SH-SY5Y (cell line): Measurements from ENCODE around the gene GSTP1.

Experiments used
- GATA2 ChIP-seq: IDR thresholded peaks from 2 replicates; pipeline ENCODE4 v1.6.1; 2011; ENCODE audit warnings: mild to moderate bottlenecking, low read depth, low read length
- GATA3 ChIP-seq: IDR thresholded peaks from 2 replicates; pipeline ENCODE4 v1.6.1; 2011; ENCODE audit warnings: low read depth, mild to moderate bottlenecking, low read length, moderate library complexity

The GSTP1 gene

DNA sequence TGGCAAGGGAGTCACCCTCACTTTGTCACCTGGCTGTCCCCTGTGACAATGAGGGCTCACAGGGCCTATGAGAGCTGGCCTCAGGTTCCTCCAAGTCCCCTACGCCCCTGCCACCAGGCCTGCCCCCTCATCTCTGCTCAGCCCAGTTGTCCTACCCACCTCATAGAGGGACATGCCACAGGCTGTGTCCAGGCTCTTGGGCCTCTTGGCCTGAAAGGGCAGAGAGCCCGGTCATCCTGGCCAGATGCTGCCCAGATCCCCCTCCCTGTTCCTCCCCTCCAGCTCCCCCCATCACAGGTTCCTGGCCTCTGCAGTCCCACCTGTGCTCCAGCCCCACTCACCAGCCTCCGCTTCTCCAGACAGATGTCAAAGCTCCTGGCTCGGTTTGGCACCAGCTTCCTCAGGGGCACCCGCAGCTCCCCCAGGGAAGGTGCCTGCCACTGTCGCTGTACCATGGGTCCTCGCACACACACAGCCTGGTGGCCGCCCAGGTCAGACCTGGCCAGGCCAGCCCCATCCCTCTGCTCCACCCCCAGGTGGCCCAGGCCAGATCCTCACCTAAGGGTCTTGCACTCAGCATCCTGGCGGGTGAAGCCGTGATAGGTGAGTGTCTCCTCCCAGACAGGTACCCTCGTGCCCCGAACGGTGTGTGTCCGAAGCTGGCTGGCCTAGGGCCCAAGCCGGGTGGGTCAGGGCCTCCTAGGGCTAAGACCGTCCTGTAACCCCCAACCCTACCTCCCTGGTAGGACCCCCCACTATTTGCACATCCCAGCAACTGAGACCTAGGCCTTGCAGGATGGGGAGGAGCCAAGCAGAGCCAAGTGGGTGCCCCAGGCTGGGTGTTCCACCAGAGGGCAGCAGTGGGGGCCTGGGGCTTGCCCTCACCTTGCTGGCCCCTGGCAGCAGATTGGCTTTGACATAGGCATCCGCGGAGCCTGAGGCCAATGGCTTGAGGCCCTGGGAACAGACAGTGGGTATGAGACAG lies 31.4 kb downstream of the GSTP1 start:
- no peak for TF ChIP-seq GATA3
- TF ChIP-seq GATA2 = no peak

- TF ChIP-seq GATA3 (no peak), GATA2 (no peak)
These were observed 32.3 kb downstream of the GSTP1 start for GRCh38 chr11:67615728-67616430.

- no peak for TF ChIP-seq GATA2
- TF ChIP-seq GATA3 = no peak
These were observed 33.0 kb downstream of the GSTP1 start for GRCh38 chr11:67616431-67617242.

- no peak for TF ChIP-seq GATA3
- no peak for TF ChIP-seq GATA2
These were observed 33.8 kb downstream of the GSTP1 start for GRCh38 chr11:67617243-67617953.

DNA sequence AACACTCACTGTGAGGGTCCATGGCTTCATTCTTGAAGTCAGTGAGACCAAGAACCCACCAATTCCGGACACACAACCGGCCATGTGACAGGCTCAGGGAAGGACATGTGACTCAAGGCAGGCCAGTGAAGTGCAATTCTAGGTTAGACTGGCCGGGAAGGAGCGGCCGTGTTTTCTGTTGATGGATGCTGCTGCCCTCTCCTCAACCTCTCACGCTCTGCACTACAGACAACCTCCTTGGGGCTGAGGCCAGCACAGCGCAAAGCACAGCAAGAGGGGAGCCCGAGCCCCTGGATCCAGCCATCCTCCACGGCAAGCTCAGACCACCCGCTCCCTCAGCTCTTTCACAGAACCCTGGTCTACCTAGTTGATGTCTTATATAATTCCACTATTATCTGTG lies 43.4 kb downstream of the GSTP1 start:
- TF ChIP-seq GATA2 (no peak), GATA3 (no peak)

DNA sequence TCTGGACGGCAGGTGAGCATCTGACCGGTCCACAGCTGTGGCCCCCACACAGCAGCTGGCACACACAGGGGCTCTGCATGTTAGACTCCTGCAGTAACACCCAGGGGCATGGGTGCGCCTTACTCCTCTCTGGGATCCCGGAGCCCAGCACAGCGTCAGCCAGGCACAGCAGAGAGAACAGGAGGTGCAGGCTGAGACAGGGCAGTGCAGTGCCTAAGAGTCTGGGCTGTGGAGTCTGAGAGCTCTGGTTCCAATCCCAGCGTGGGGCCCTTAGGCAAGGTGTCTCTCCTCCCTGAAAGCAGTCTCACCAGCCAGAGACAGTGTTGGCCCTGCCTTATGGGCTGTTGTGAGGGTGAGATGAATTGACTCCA lies 43.8 kb downstream of the GSTP1 start:
- TF ChIP-seq GATA2 = no peak
- no peak for TF ChIP-seq GATA3

DNA sequence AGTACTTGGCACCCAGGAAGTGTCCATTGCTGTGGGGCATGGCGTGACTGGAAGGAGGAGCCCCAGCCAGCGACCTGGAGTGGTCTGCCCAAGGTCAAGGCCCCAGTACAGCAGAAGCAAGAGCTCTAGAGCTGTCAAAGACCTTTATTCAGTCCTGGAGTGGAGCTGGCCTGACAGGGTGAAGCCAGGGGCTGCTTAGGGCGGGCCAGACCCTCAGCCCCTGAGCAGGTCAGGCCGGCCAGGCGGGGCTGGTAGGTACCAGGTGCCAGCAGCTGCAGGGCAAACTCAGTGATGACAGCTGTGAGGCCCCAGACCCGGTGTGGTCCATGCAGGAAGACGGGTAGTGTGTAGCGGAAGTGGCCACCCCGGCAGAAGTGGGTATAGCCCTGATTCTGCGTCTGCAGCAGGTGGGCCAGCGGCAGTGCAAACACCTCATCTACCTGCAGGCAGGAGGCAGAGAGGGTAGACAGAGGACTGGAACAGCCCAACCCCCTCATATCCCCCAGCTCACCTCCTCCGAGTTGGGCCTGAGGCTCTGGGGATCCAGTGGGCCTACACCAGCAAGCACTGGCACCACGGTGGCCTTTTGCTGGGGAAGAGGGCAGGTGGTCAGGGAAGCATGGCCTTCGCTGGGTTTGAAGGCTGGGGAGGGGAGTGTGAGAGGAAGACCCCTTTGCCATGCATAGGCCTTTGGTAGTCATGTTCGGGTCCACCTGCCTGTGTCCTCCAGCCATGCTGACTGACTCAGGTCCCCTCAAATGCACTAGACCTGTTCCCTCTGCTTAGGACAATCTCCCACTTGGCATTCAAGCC lies 44.4 kb downstream of the GSTP1 start:
- TF ChIP-seq GATA2 = no peak
- TF ChIP-seq GATA3 = no peak

GRCh38 chr11:67628710-67629385 lies 45.2 kb downstream of the GSTP1 start:
- TF ChIP-seq GATA2 (no peak), GATA3 (no peak)

DNA sequence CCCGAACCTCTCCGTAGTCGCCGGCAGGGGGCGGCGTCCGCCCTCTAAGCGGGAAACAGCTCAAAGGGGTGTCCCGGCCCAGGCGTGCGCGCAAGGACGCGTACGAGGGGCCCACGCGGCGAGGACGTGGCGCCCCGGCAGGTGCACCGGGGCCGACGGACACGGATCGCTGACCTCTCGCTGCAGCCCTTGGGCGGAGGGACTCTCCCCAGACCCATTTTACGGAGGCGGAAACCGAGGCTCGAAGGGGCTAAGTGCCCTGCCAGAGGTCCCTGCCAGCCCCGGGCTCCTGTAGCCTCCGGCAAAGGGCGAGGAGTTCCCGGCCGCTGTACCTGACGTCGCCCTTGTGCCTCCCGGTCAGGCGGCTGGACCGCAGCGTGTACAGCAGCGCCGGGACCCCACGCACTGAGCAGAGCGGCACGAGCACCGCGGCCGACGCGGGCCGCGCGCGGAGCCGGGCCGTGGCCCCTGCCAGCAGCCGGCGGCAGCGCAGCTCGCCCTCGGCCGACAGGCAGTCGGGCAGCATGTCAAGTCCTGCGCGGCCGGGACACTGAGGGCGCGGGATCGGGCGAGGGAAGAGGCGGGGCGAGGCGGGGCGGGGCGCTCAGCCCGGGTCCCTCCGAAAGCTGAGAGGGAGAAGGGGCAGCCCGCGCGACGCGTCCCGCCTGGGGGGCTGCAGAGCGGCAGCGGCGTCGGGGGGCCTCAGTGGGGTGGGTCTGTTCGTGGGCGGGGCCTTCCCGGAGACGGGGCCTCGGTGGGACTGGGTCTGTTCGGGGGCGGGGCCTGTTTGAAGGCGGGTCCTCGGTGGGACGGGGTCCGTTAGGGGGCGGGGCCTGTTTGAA lies 46.0 kb downstream of the GSTP1 start, which contains the start of gene NUDT8:
Gene NUDT8 (minus strand): TSS at position 552 of the 842 bp plus-strand sequence. CDS start 26 bp downstream, at position 526.
- TF ChIP-seq GATA3 (no peak), GATA2 (no peak)

DNA sequence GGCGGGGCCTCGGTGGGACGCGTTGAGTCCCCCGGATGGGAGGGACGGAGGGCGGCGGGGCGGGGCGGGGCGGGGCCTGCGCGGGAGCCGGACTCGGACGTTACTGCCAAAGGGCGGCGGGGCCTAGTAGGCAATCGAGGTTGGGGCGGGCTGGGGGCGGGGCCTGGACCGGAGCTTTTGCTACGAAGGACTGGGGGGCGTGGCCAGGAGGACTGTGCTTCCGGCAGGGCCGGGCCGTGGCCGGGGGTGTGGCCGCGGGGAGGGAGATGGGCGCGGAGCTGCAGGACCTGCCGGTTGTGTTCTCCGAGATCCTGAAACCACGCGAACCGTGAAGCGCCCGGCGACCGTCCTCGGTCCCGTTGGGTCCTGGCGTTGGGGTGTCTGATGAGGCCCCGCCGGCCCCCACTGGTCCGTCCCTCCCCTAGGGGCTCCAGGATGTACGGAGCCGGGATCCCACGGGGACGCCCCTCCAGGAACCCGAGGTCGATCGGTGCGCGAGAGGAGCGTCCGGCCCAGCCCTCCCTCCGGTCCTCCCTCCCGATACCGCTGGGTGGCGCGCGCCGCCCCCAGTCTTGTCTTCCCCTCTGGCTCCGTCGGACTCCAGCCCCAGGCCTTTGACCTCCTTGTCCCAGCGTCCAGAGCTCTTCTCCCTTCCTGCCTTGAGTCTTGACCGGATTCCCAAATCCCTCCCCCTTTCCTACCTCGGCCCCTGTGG lies 46.8 kb downstream of the GSTP1 start:
- TF ChIP-seq GATA2 = no peak

- TF ChIP-seq GATA2 (no peak), GATA3 (no peak)
These were observed 47.3 kb downstream of the GSTP1 start for GRCh38 chr11:67630943-67631331.

- TF ChIP-seq GATA2 = peak; percentile 57
- TF ChIP-seq GATA3 = no peak
These were observed 47.8 kb downstream of the GSTP1 start for GRCh38 chr11:67631411-67631810.

DNA sequence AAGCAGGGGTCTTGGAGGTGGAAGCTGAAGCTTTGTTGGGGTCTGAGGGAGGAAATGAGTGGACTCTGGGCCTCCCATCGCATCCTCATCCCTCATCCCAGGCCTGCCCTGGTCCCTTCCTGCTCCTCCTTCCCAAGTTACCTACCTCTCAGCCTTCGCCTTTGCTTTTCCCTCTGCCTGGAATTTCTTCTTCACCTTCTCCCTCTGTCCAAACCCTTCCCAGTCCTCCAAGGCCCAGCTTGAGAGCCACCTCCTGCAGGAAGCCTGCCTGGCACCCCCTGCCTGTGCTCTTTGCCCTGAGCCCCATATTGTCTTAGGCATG lies 48.2 kb downstream of the GSTP1 start:
- TF ChIP-seq GATA2 (no peak), GATA3 (no peak)
